HK-2 (cell line): ENCODE results near the gene GPR84.

ENCODE experiments used
- DNase-seq: peaks from one replicate; pipeline ENCODE4 v3.0.0-alpha.2; 2018; ENCODE audit not compliant: unreplicated experiment

The GPR84 gene

GRCh38 chr12:54392485-54393206 lies 28.4 kb upstream of the GPR84 start:
- no peak for DNase-seq

- no peak for DNase-seq
Measured at GRCh38 chr12:54390668-54391551, 26.6 kb upstream of the GPR84 start.

GRCh38 chr12:54390176-54390667 lies 25.9 kb upstream of the GPR84 start:
- DNase-seq: no peak

- no peak for DNase-seq
Measured at GRCh38 chr12:54389607-54390175, 25.4 kb upstream of the GPR84 start.

GRCh38 chr12:54389134-54389508 lies 24.8 kb upstream of the GPR84 start:
- no peak for DNase-seq

- no peak for DNase-seq
Measured at GRCh38 chr12:54388237-54389133, 24.2 kb upstream of the GPR84 start.

- DNase-seq: no peak
Measured at GRCh38 chr12:54387114-54387467, 22.8 kb upstream of the GPR84 start.

- no peak for DNase-seq
Measured at GRCh38 chr12:54386403-54387113, 22.3 kb upstream of the GPR84 start.

GRCh38 chr12:54385251-54385914 lies 21.1 kb upstream of the GPR84 start:
- no peak for DNase-seq

- DNase-seq: no peak
Measured at GRCh38 chr12:54384591-54385041, 20.3 kb upstream of the GPR84 start, which contains the start of gene ZNF385A. Gene ZNF385A (minus strand): TSS chr12:54384733. CDS start chr12:54384514, 219 bp downstream.

GRCh38 chr12:54383041-54383609 lies 18.8 kb upstream of the GPR84 start:
- DNase-seq: peak; percentile 65

- no peak for DNase-seq
Measured at GRCh38 chr12:54381136-54381535, 16.9 kb upstream of the GPR84 start.

- DNase-seq: peak; percentile 91
Measured at GRCh38 chr12:54379398-54380201, 15.3 kb upstream of the GPR84 start.

- DNase-seq: peak; percentile 64
Measured at GRCh38 chr12:54378796-54379397, 14.6 kb upstream of the GPR84 start.

GRCh38 chr12:54377797-54378515 lies 13.7 kb upstream of the GPR84 start:
- DNase-seq: no peak

GRCh38 chr12:54377007-54377406 lies 12.7 kb upstream of the GPR84 start:
- DNase-seq: no peak

- no peak for DNase-seq
Measured at GRCh38 chr12:54376596-54376995, 12.3 kb upstream of the GPR84 start.

- no peak for DNase-seq
Measured at GRCh38 chr12:54375259-54375579, 10.9 kb upstream of the GPR84 start.
